NOMO-1 (cell line): Measurements from ENCODE around the gene EIF1B.

Experiments
- DNase-seq, 2 experiments: peaks; one replicate each; lab custom pipeline; 2025; ENCODE audit not compliant: unreplicated experiment in 2 of 2; lab: John Stamatoyannopoulos, UW

EIF1B gene

GRCh38 chr3:40308725-40309417 lies 636 bp upstream of the EIF1B start:
- DNase-seq, result no peak

GRCh38 chr3:40309925-40310695 lies 603 bp downstream of the EIF1B start:
- DNase-seq, result peak in 1 of 2 experiments; percentile 3

- DNase-seq, result peak in 1 of 2 experiments; percentile 17
Observed at GRCh38 chr3:40310705-40311104, 1.2 kb downstream of the EIF1B start.

GRCh38 chr3:40312661-40313226 lies 3.2 kb downstream of the EIF1B start:
- no peak for DNase-seq

GRCh38 chr3:40313975-40314860 lies 4.7 kb downstream of the EIF1B start:
- peak in 1 of 2 experiments; percentile 2 for DNase-seq

- peak; percentile 13 to 54 for DNase-seq
Observed at GRCh38 chr3:40317061-40317855, 7.8 kb downstream of the EIF1B start.

GRCh38 chr3:40321818-40322217 lies 12.3 kb downstream of the EIF1B start:
- DNase-seq, result no peak

GRCh38 chr3:40323946-40324345 lies 14.4 kb downstream of the EIF1B start:
- DNase-seq, result no peak

GRCh38 chr3:40324621-40325020 lies 15.1 kb downstream of the EIF1B start:
- DNase-seq, result no peak

- DNase-seq, result no peak
Observed at GRCh38 chr3:40325465-40325864, 16.0 kb downstream of the EIF1B start.

- DNase-seq, result no peak
Observed at GRCh38 chr3:40328374-40328773, 18.9 kb downstream of the EIF1B start.

GRCh38 chr3:40329071-40329470 lies 19.6 kb downstream of the EIF1B start:
- no peak for DNase-seq

- no peak for DNase-seq
Observed at GRCh38 chr3:40332684-40333083, 23.2 kb downstream of the EIF1B start.

GRCh38 chr3:40333416-40333815 lies 23.9 kb downstream of the EIF1B start:
- no peak for DNase-seq

- DNase-seq, result no peak
Observed at GRCh38 chr3:40333852-40334251, 24.3 kb downstream of the EIF1B start.

GRCh38 chr3:40336101-40336500 lies 26.6 kb downstream of the EIF1B start:
- no peak for DNase-seq

- DNase-seq, result no peak
Observed at GRCh38 chr3:40336511-40337135, 27.1 kb downstream of the EIF1B start.

GRCh38 chr3:40337136-40338108 lies 27.9 kb downstream of the EIF1B start:
- no peak for DNase-seq
